Measurements from ENCODE around the gene LDLRAP1. TPM values are rescaled to one million over a fixed set of nuclear protein-coding genes. Genes with fewer than 3 reads are reported as not detected.

LDLRAP1 gene
- polyA plus RNA-seq, 1 donor: 17.8 TPM

GRCh38 chr1:25562101-25562927 is 18.9 kb downstream of the LDLRAP1 start:
- peak overlapping the region; percentile 50 for H3K27ac ChIP-seq (ENCODE audit: low read length)
- peaks cover 57% of the 10 kb centered on the region for H3K36me3 ChIP-seq (ENCODE audit: control insufficient read depth, insufficient read depth, low read length)
- no peaks in the 10 kb centered on the region for H3K9me3 ChIP-seq (ENCODE audit: control insufficient read depth, low read depth, low read length)
- no peaks in the 10 kb centered on the region for H3K27me3 ChIP-seq (ENCODE audit: control insufficient read depth, insufficient read depth, low read length)
- WGBS (ENCODE audit: insufficient coverage, low lambda C conversion rate): no CpG with 5 or more reads among the region's 8 CpGs
- no peak overlapping the region for H3K4me3 ChIP-seq (ENCODE audit: low read length)
- DNase-seq: peak; percentile 87 to 95
- H3K4me1 ChIP-seq (ENCODE audit: control insufficient read depth, insufficient read depth, low read length): peaks cover 15% of the 10 kb centered on the region

- no peak overlapping the region for H3K4me3 ChIP-seq (ENCODE audit: low read length)
- peak overlapping the region; percentile 28 for H3K27ac ChIP-seq (ENCODE audit: low read length)
- H3K9me3 ChIP-seq (ENCODE audit: control insufficient read depth, low read depth, low read length): no peaks in the 10 kb centered on the region
- peaks cover 15% of the 10 kb centered on the region for H3K4me1 ChIP-seq (ENCODE audit: control insufficient read depth, insufficient read depth, low read length)
- no peaks in the 10 kb centered on the region for H3K27me3 ChIP-seq (ENCODE audit: control insufficient read depth, insufficient read depth, low read length)
- no CpG with 5 or more reads among the region's 9 CpGs for WGBS (ENCODE audit: insufficient coverage, low lambda C conversion rate)
- DNase-seq: no peak
- H3K36me3 ChIP-seq (ENCODE audit: control insufficient read depth, insufficient read depth, low read length): peaks cover 52% of the 10 kb centered on the region
These were observed 19.5 kb downstream of the LDLRAP1 start for GRCh38 chr1:25562928-25563283.

GRCh38 chr1:25563330-25564215 is 20.2 kb downstream of the LDLRAP1 start:
- H3K9me3 ChIP-seq (ENCODE audit: control insufficient read depth, low read depth, low read length): no peaks in the 10 kb centered on the region
- no peaks in the 10 kb centered on the region for H3K27me3 ChIP-seq (ENCODE audit: control insufficient read depth, insufficient read depth, low read length)
- H3K4me1 ChIP-seq (ENCODE audit: control insufficient read depth, insufficient read depth, low read length): peaks cover 20% of the 10 kb centered on the region
- no peak overlapping the region for H3K27ac ChIP-seq (ENCODE audit: low read length)
- WGBS (ENCODE audit: insufficient coverage, low lambda C conversion rate): no CpG with 5 or more reads among the region's 20 CpGs
- H3K4me3 ChIP-seq (ENCODE audit: low read length): no peak overlapping the region
- peaks cover 46% of the 10 kb centered on the region for H3K36me3 ChIP-seq (ENCODE audit: control insufficient read depth, insufficient read depth, low read length)
- DNase-seq: no peak

GRCh38 chr1:25564777-25565574 is 21.6 kb downstream of the LDLRAP1 start:
- H3K4me3 ChIP-seq (ENCODE audit: low read length): no peak overlapping the region
- H3K9me3 ChIP-seq (ENCODE audit: control insufficient read depth, low read depth, low read length): no peaks in the 10 kb centered on the region
- no peak for DNase-seq
- 91% methylated on average over 4 of the region's 14 CpGs for WGBS (ENCODE audit: insufficient coverage, low lambda C conversion rate)
- no peaks in the 10 kb centered on the region for H3K27me3 ChIP-seq (ENCODE audit: control insufficient read depth, insufficient read depth, low read length)
- no peak overlapping the region for H3K27ac ChIP-seq (ENCODE audit: low read length)
- H3K4me1 ChIP-seq (ENCODE audit: control insufficient read depth, insufficient read depth, low read length): peaks cover 28% of the 10 kb centered on the region
- peaks cover 34% of the 10 kb centered on the region for H3K36me3 ChIP-seq (ENCODE audit: control insufficient read depth, insufficient read depth, low read length)

GRCh38 chr1:25565626-25566025 is 22.2 kb downstream of the LDLRAP1 start:
- Histone ChIP-seq H3K4me3 (ENCODE audit: low read length) (no peak overlapping the region), H3K27ac (ENCODE audit: low read length) (no peak overlapping the region), H3K9me3 (ENCODE audit: control insufficient read depth, low read depth, low read length) (no peaks in the 10 kb centered on the region), H3K27me3 (ENCODE audit: control insufficient read depth, insufficient read depth, low read length) (no peaks in the 10 kb centered on the region), H3K36me3 (ENCODE audit: control insufficient read depth, insufficient read depth, low read length) (peaks cover 32% of the 10 kb centered on the region), H3K4me1 (ENCODE audit: control insufficient read depth, insufficient read depth, low read length) (peaks cover 28% of the 10 kb centered on the region)
- WGBS (ENCODE audit: insufficient coverage, low lambda C conversion rate): no CpG with 5 or more reads among the region's 8 CpGs
- no peak for DNase-seq

- Histone ChIP-seq H3K36me3 (ENCODE audit: control insufficient read depth, insufficient read depth, low read length) (peaks cover 31% of the 10 kb centered on the region), H3K4me1 (ENCODE audit: control insufficient read depth, insufficient read depth, low read length) (peaks cover 28% of the 10 kb centered on the region), H3K4me3 (ENCODE audit: low read length) (no peak overlapping the region), H3K27me3 (ENCODE audit: control insufficient read depth, insufficient read depth, low read length) (no peaks in the 10 kb centered on the region), H3K9me3 (ENCODE audit: control insufficient read depth, low read depth, low read length) (no peaks in the 10 kb centered on the region), H3K27ac (ENCODE audit: low read length) (no peak overlapping the region)
- no CpG with 5 or more reads among the region's 9 CpGs for WGBS (ENCODE audit: insufficient coverage, low lambda C conversion rate)
- DNase-seq: no peak
These were observed 22.8 kb downstream of the LDLRAP1 start for GRCh38 chr1:25566176-25566729.

- no peaks in the 10 kb centered on the region for H3K27me3 ChIP-seq (ENCODE audit: control insufficient read depth, insufficient read depth, low read length)
- H3K4me1 ChIP-seq (ENCODE audit: control insufficient read depth, insufficient read depth, low read length): peaks cover 24% of the 10 kb centered on the region
- no CpG with 5 or more reads among the region's 21 CpGs for WGBS (ENCODE audit: insufficient coverage, low lambda C conversion rate)
- no peak overlapping the region for H3K4me3 ChIP-seq (ENCODE audit: low read length)
- H3K27ac ChIP-seq (ENCODE audit: low read length): no peak overlapping the region
- peaks cover 31% of the 10 kb centered on the region for H3K36me3 ChIP-seq (ENCODE audit: control insufficient read depth, insufficient read depth, low read length)
- H3K9me3 ChIP-seq (ENCODE audit: control insufficient read depth, low read depth, low read length): no peaks in the 10 kb centered on the region
- no peak for DNase-seq
These were observed 23.4 kb downstream of the LDLRAP1 start for GRCh38 chr1:25566730-25567341.

GRCh38 chr1:25567710-25568089 is 24.3 kb downstream of the LDLRAP1 start:
- no peak overlapping the region for H3K4me3 ChIP-seq (ENCODE audit: low read length)
- peaks cover 30% of the 10 kb centered on the region for H3K36me3 ChIP-seq (ENCODE audit: control insufficient read depth, insufficient read depth, low read length)
- H3K27ac ChIP-seq (ENCODE audit: low read length): no peak overlapping the region

GRCh38 chr1:25568090-25568833 is 24.9 kb downstream of the LDLRAP1 start:
- Histone ChIP-seq H3K36me3 (ENCODE audit: control insufficient read depth, insufficient read depth, low read length) (peaks cover 27% of the 10 kb centered on the region), H3K9me3 (ENCODE audit: control insufficient read depth, low read depth, low read length) (no peaks in the 10 kb centered on the region), H3K27ac (ENCODE audit: low read length) (peak overlapping the region; percentile 25), H3K4me1 (ENCODE audit: control insufficient read depth, insufficient read depth, low read length) (peaks cover 20% of the 10 kb centered on the region), H3K4me3 (ENCODE audit: low read length) (no peak overlapping the region), H3K27me3 (ENCODE audit: control insufficient read depth, insufficient read depth, low read length) (no peaks in the 10 kb centered on the region)
- DNase-seq: peak in 1 of 2 donors; percentile 50
- no CpG with 5 or more reads among the region's 21 CpGs for WGBS (ENCODE audit: insufficient coverage, low lambda C conversion rate)

More at GRCh38 chr1:25567710-25568089, 24.3 kb downstream of the LDLRAP1 start:
- peaks cover 20% of the 10 kb centered on the region for H3K4me1 ChIP-seq (ENCODE audit: control insufficient read depth, insufficient read depth, low read length)
- H3K27me3 ChIP-seq (ENCODE audit: control insufficient read depth, insufficient read depth, low read length): no peaks in the 10 kb centered on the region
- WGBS (ENCODE audit: insufficient coverage, low lambda C conversion rate): 100% methylated on average over 1 of the region's 10 CpGs
- no peak for DNase-seq
- H3K9me3 ChIP-seq (ENCODE audit: control insufficient read depth, low read depth, low read length): no peaks in the 10 kb centered on the region

Measured in large intestine (tissue), 3 donors.